Heart left ventricle (tissue), 13 donors: ENCODE data around the gene RDH16.

Experiments used
- CTCF ChIP-seq, 12 donors: fragments of 200-600 bp; sonication (generic) in 4 of 12; IDR thresholded peaks; one replicate each; pipeline versions ENCODE4 v1.5.0 to v1.8.0; 2018 to 2022; ENCODE audit warnings: antibody characterized with exemption in 12 of 12, mild to moderate bottlenecking in 5 of 12
- POLR2A ChIP-seq, 2 donors: fragments of 450-650 bp; IDR thresholded peaks; one replicate each; pipeline ENCODE4 v1.6.1; 2017; ENCODE audit warnings: antibody characterized with exemption in 2 of 2, mild to moderate bottlenecking in 2 of 2, moderate library complexity in 2 of 2
- donor health status: ischemic (EF 13 %, LVEDD 7.1; RV severe dilation, severe dysfunction).
- donor health status: DM: no; HTN: yes; CAD: no.
- donor health status: DM: no; HTN: no; CAD: no.
- donor health status: ischemic (EF 25% LVEDD 6.9; RV normal size, moderate dysfunction).
- donor health status: ischemic (EF 25% LVEDD 5.7; RV mildly dilated, moderate dysfunction).
- donor health status: ischemic (EF 35%, LVEDD 5.7; RV mildly dilated, moderate dysfunction).
- donor health status: nonischemic (EF 11% LVEDD 7.7; RV severe dilation, severe dysfunction).
- donor health status: DM: yes; HTN: yes; CAD: no.
- donor health status: PGD.
- donor health status: ischemic (EF 29% LVEDD 5.4; RV normal size, mild dysfunction).
- donor health status: nonischemic (EF 23%, LVEDD 6.1; RV moderate dilation, normal function).

- TF ChIP-seq POLR2A (IDR thresholded peaks at IDR 0.05) (no peak), CTCF (IDR thresholded peaks at IDR 0.05) (peak; percentile 40 to 76 (median 66))
Observed at GRCh38 chr12:57005980-57006808, 48.8 kb upstream of the RDH16 start, which contains the start of gene ZBTB39.
